Peyer's patch (tissue), 4 donors: Measurements from ENCODE around the gene BCL11A.

Experiments used
- CTCF ChIP-seq, 6 experiments: fragments of 450-650 bp in 4 of 6; fragments of 200-600 bp in 2 of 6; sonication (generic) in 1 of 6; IDR thresholded peaks; one replicate each; pipeline ENCODE4 v1.5.1; 2017 to 2019; ENCODE audit warnings: antibody characterized with exemption in 6 of 6, mild to moderate bottlenecking in 3 of 6, moderate library complexity in 1 of 6
- POLR2A ChIP-seq, 2 donors: fragments of 450-650 bp; IDR thresholded peaks; one replicate each; pipeline ENCODE4 v1.5.1; 2017; ENCODE audit warnings: antibody characterized with exemption in 2 of 2, mild to moderate bottlenecking in 2 of 2, moderate library complexity in 2 of 2

DNA sequence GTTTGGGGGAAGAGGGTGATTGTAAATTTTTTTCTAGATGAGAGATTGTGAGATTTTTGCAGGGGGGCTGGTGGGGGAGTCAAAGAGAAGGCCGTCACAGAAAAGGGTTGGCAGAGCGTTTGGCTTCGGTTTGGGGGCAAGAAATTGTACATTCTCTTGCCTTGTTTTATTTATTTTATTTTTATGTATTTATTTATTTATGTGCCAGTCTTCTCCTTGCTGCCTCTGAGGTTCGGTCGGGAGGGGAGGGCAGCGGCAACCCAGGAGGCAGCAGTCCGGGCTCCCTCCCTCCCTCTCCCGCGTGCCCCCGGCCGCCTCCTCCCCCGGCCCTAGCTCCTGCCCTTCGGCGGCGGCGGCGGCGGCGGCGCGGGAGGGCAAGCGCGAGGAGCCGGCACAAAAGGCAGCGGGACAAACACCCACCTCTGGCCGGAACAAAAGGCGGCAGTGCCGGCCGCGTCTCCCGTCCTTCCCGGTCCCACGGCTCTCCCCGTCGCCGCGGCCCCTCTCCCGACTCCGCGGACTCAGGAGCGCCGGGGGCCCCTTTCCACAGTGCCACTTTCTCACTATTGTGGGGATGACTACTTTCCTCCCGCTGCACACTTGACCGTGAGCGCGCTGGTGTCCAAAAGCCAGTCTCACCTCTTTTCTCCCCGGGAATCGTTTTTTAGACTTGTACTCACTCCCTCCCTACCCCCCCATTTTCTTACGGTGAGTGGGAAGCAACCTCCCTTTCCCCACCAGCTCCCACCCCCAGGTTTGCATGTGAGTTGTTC is 1.2 kb downstream of the BCL11A start:
- TF ChIP-seq CTCF (IDR thresholded peaks at IDR 0.05): no peak
- TF ChIP-seq POLR2A (IDR thresholded peaks at IDR 0.05): no peak
